ENCODE data around the gene ARHGAP4. TPM values are rescaled to one million over a fixed set of nuclear protein-coding genes. Genes with fewer than 3 reads are reported as not detected.

Gene ARHGAP4
- total and polyA plus RNA-seq, 2 of the 4 experiments (the other 2 are of a cell fraction): 0.18 to 0.72 TPM

- Histone ChIP-seq H2BK5ac (ENCODE audit: low read depth, low read length, poor library complexity, severe bottlenecking) (no peak overlapping the region), H3K4me3 (ENCODE audit: insufficient read depth, low read depth, low read length) (no peak overlapping the region), H2AFZ (replicated peaks; ENCODE audit: low read length, poor library complexity) (no peak overlapping the region), H4K91ac (ENCODE audit: insufficient read depth, low read depth, low read length) (no peak overlapping the region), H3K4me2 (ENCODE audit: low read depth, low read length) (no peak overlapping the region), H2AK9ac (replicated peaks; ENCODE audit: low read depth, low read length, poor library complexity) (no peak overlapping the region), H3K36me3 (ENCODE audit: control insufficient read depth, insufficient read depth, low read length) (no peaks in the 10 kb centered on the region), H3K27ac (ENCODE audit: insufficient read depth, low read length) (no peak overlapping the region), H2AK5ac (ENCODE audit: low read depth, low read length) (no peak overlapping the region), H4K5ac (ENCODE audit: low read depth, low read length) (no peak overlapping the region), H3K14ac (replicated peaks; ENCODE audit: low read depth, low read length) (no peak overlapping the region), H3K9me1 (ENCODE audit: insufficient read depth, low read length) (no peaks in the 10 kb centered on the region), H2BK15ac (ENCODE audit: low read depth, low read length) (no peak overlapping the region), H3K27me3 (ENCODE audit: control insufficient read depth, insufficient read depth, low read length) (peaks cover 13% of the 10 kb centered on the region), H3K4ac (ENCODE audit: low read depth, low read length) (no peak overlapping the region), H2BK120ac (ENCODE audit: low read depth, low read length) (no peak overlapping the region), H3K4me1 (ENCODE audit: control insufficient read depth, insufficient read depth, low read length) (no peaks in the 10 kb centered on the region), H3K18ac (ENCODE audit: low read depth, low read length) (no peak overlapping the region), H3K9ac (ENCODE audit: low read depth, low read length) (no peak overlapping the region), H4K20me1 (ENCODE audit: insufficient read depth, low read length) (no peaks in the 10 kb centered on the region), H2BK20ac (ENCODE audit: low read depth, low read length) (no peak overlapping the region), H3K23ac (ENCODE audit: low read depth, low read length) (no peak overlapping the region), H3K9me3 (ENCODE audit: control insufficient read depth, insufficient read depth, low read length) (no peaks in the 10 kb centered on the region; the same call in 1 of the 2 replicates), H3K56ac (ENCODE audit: extremely low read depth, insufficient read depth, low read length) (no peak overlapping the region), H4K8ac (ENCODE audit: low read depth in 2 of 2, low read length in 2 of 2) (no peak overlapping the region), H3K79me1 (ENCODE audit: low read depth in 1 of 2, low read length in 2 of 2) (no peaks in the 10 kb centered on the region)
- dilution Hi-C loops (cut with HindIII; ENCODE audit: low sequenced_read_pairs, unreplicated experiment): no loop called here
- intact Hi-C loops (cut with micrococcal nuclease): no loop called here
- 85% methylated on average over 15 of the region's 25 CpGs; no CpG with 5 or more reads in 1 of the 2 experiments for WGBS, 2 experiments (ENCODE audit: extremely low coverage in 2 of 2, insufficient read length in 1 of 2)
- no TSS peak for BruUV-seq (replicated peaks)
- in situ Hi-C loops (cut with MboI; ENCODE audit: low sequenced_read_pairs): loop anchor here (25.0 kb wide), 1 partner anchor 948 kb away; no protein-coding TSS in a partner anchor
- ChIA-PET POLR2A (ENCODE audit: unreplicated experiment) (no interaction called here), CTCF (no interaction called here)
- no peak for ATAC-seq (ENCODE audit: low read depth)
- TF ChIP-seq CEBPB (IDR thresholded peaks at IDR 0.05; ENCODE audit: low read depth, low read length) (no peak), CHD1 (IDR thresholded peaks at IDR 0.05; ENCODE audit: low read depth, low read length) (no peak), MXI1 (IDR thresholded peaks at IDR 0.05; ENCODE audit: borderline replicate concordance, low read depth, low read length) (no peak), RCOR1 (IDR thresholded peaks at IDR 0.05; ENCODE audit: insufficient replicate concordance, low read length) (no peak), SMC3 (IDR thresholded peaks at IDR 0.05; ENCODE audit: low read depth, low read length) (no peak), USF2 (IDR thresholded peaks at IDR 0.05; ENCODE audit: low read depth, low read length) (no peak), POLR2A (IDR thresholded peaks at IDR 0.05; ENCODE audit: low read depth, low read length) (no peak), FOS (IDR thresholded peaks at IDR 0.05; ENCODE audit: low read depth, low read length) (no peak), RAD21 (IDR thresholded peaks at IDR 0.05; ENCODE audit: low read length) (no peak), MAZ (IDR thresholded peaks at IDR 0.05; ENCODE audit: borderline replicate concordance, low read depth, low read length) (no peak), CTCF (conservative IDR thresholded peaks at IDR 0.05; ENCODE audit: low read depth, low read length) (no peak), RFX5 (IDR thresholded peaks at IDR 0.05; ENCODE audit: low read depth, low read length) (no peak), NFE2L2 (IDR thresholded peaks at IDR 0.05; ENCODE audit: low read depth, low read length) (no peak), ELK1 (IDR thresholded peaks at IDR 0.05; ENCODE audit: borderline replicate concordance, low read depth, low read length) (no peak), MAFK (IDR thresholded peaks at IDR 0.05; ENCODE audit: low read depth, low read length) (no peak), BHLHE40 (IDR thresholded peaks at IDR 0.05; ENCODE audit: low read depth, low read length) (no peak)
- no peak for DNase-seq
Measured at GRCh38 chrX:153909980-153910360, 16.1 kb downstream of the ARHGAP4 start.

Measured in IMR-90 (cell line).